Stimulated activated memory B cell treated with anti-CD40 and anti-IgM and Interleukin-4, amounts not matched to agents 10 μg/mL and 1 μg/mL and 100 μg/mL, for 72 hours (primary cell): Measurements from ENCODE around the gene HOMER2.

Experiments
- ATAC-seq: fragments of 150-1000 bp; cut with Tn5 transposase; 2 replicates; pipeline ENCODE4 v1.10.0; 2021
- H3K27ac Mint-ChIP-seq: one replicate; pipeline ENCODE4 v1.8.0; 2022; ENCODE audit warnings: mild to moderate bottlenecking, mixed read lengths
- H3K27me3 Mint-ChIP-seq: one replicate; pipeline ENCODE4 v1.8.0; 2022; ENCODE audit warnings: mixed read lengths
- H3K36me3 Mint-ChIP-seq: one replicate; pipeline ENCODE4 v1.8.0; 2022; ENCODE audit warnings: mixed read lengths
- H3K4me1 Mint-ChIP-seq: one replicate; pipeline ENCODE4 v1.8.0; 2022; ENCODE audit warnings: mixed read lengths
- H3K4me3 Mint-ChIP-seq: one replicate; pipeline ENCODE4 v1.8.0; 2022; ENCODE audit warnings: mild to moderate bottlenecking, moderate library complexity, mixed read lengths
- H3K9me3 Mint-ChIP-seq: one replicate; pipeline ENCODE4 v1.8.0; 2022; ENCODE audit warnings: mixed read lengths

Gene HOMER2

DNA sequence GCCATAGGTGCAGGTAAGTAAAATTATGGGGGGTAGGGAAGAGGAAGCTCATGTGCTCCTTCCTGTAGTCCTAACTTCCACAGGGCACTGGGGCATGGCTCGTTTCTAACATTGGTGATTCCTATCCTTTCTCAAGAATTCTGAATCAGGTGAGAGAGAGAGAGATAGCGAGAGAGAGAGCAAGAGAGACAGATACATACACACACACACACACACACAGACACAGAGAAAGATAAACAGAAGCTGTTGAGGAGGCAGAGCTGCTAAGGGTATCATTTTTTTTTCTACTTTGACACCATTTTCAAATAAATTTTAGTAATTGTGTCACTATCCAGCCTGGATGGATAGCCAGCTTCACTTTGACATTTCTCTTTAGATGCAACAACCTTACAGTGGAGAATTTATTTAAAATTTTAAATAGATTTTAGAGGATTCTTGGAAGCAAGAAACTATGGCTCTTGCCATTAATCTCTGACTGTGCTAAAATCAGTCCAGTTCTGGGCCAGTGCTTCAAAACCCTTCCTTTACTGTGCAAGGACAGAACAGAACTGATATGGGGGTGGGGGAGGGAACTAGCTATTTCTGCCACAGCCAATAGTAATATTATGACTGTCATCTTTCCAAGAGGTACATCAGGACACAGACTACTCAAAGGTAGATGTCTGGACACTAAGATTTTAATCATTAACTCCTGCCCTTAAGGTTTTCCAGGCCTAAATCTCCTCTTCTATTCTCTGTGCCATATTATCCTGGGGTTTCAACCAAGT, 18.9 kb upstream of the HOMER2 start:
- Mint-ChIP-seq H3K4me1 (peaks cover 11% of the 10 kb centered on the region), H3K4me3 (no peak overlapping the region), H3K36me3 (no peaks in the 10 kb centered on the region), H3K27ac (no peak overlapping the region), H3K9me3 (no peaks in the 10 kb centered on the region), H3K27me3 (no peaks in the 10 kb centered on the region)
- no peak for ATAC-seq

DNA sequence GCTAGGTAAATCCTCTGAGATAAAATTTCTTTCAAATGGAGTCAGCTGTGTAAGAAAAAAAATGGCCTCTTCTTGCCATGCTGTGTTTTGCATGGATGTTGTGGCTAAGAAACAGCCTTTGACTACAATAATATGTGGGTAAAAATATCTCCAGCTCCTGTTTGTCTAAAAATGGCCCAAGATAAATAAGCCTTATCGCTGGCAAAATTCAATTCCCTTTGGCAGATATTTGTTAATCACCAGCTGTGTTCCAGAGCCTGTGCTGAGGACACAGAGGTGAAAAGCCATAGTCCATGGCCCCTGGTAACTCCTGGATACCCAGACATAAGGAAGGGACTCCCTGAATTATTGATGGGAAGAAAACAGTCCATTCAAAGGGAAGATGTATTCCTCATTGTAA, 18.2 kb upstream of the HOMER2 start:
- Mint-ChIP-seq H3K27me3 (no peaks in the 10 kb centered on the region), H3K9me3 (no peaks in the 10 kb centered on the region), H3K27ac (no peak overlapping the region), H3K4me1 (peaks cover 18% of the 10 kb centered on the region), H3K36me3 (no peaks in the 10 kb centered on the region), H3K4me3 (no peak overlapping the region)
- no peak for ATAC-seq

DNA sequence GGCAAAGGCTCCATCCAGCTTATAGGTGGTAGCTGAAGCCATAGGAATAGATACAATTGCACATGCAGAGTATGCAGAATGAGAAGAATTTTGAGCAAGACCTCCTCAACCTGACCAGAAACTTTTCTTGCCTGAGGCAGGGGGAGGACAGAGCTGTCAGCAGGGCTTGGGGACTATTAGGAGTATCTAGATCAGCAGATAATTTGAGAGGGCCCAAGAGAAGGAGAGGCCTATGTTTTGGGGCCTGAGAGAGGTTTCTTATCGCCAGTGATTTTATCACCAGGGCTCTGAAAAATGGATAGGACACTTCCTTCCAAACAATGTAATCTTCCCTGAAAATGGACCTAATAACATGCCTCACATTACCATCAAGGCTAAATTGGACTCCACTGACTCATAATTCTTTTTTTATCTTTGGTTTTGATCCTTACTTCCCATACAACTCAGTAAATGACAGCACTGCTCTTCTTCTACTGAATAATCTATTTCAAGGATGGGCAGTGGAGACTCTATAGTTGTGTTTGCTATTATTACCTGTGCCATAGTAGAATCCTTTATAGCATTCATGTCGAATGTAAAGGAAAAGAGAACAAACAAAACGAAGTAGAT, 17.7 kb upstream of the HOMER2 start:
- Mint-ChIP-seq H3K4me1 (peaks cover 18% of the 10 kb centered on the region), H3K36me3 (no peaks in the 10 kb centered on the region), H3K27ac (no peak overlapping the region), H3K27me3 (no peaks in the 10 kb centered on the region), H3K9me3 (no peaks in the 10 kb centered on the region), H3K4me3 (no peak overlapping the region)
- ATAC-seq = no peak

DNA sequence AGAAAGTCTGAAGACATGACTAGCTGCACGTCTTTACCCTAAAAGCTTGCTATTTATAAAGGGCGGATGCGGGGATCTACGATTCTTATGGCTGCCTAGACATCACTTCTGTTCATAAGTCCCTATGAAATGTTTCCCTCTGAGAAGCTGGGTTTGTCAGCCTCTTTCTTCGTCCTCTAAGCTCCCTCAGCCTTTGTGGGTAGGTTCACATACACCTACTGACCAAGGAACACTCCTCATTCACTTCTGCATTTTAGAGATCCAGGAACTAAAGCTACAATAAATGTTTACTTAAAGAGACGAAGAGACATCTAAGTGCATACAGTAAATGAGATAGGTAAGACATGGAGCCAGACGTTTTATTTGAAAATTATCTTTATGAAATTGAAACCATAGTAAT, 16.8 kb upstream of the HOMER2 start:
- no peaks in the 10 kb centered on the region for H3K9me3 Mint-ChIP-seq
- peaks cover 18% of the 10 kb centered on the region for H3K4me1 Mint-ChIP-seq
- no peak overlapping the region for H3K4me3 Mint-ChIP-seq
- H3K36me3 Mint-ChIP-seq = no peaks in the 10 kb centered on the region
- no peaks in the 10 kb centered on the region for H3K27me3 Mint-ChIP-seq
- no peak overlapping the region for H3K27ac Mint-ChIP-seq
- no peak for ATAC-seq

GRCh38 chr15:82968066-82968465, 15.5 kb upstream of the HOMER2 start:
- Mint-ChIP-seq H3K27ac (no peak overlapping the region), H3K36me3 (no peaks in the 10 kb centered on the region), H3K9me3 (no peaks in the 10 kb centered on the region), H3K27me3 (no peaks in the 10 kb centered on the region), H3K4me1 (peaks cover 18% of the 10 kb centered on the region), H3K4me3 (no peak overlapping the region)
- ATAC-seq = no peak

DNA sequence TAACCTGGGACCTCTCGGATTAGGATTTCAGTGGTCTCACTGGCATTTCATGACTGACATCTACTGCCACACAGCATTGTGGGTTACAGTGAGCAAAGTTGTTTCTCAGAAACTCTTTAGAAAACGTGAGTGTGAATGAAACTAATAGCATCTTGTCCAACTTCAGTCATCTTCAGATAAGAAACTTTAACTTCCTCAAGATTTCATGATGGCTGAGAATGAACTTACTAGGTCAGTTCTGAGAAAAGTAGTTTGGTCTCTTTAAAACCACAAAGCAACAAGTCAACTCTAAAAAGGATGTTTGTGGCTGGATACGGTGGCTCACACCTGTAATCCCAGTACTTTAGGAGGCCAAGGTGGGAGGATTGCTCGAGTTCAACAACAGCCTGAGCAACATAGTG, 14.2 kb upstream of the HOMER2 start:
- Mint-ChIP-seq H3K27ac (no peak overlapping the region), H3K4me1 (peaks cover 12% of the 10 kb centered on the region)

GRCh38 chr15:82964890-82965289, 12.4 kb upstream of the HOMER2 start:
- no peaks in the 10 kb centered on the region for H3K36me3 Mint-ChIP-seq
- H3K9me3 Mint-ChIP-seq = no peaks in the 10 kb centered on the region
- H3K4me3 Mint-ChIP-seq = no peak overlapping the region
- H3K27me3 Mint-ChIP-seq = no peaks in the 10 kb centered on the region
- peaks cover 12% of the 10 kb centered on the region for H3K4me1 Mint-ChIP-seq
- no peak overlapping the region for H3K27ac Mint-ChIP-seq
- no peak for ATAC-seq

More for the DNA sequence above, 14.2 kb upstream of the HOMER2 start:
- no peaks in the 10 kb centered on the region for H3K27me3 Mint-ChIP-seq
- ATAC-seq = peak; percentile 79
- H3K4me3 Mint-ChIP-seq = no peak overlapping the region
- no peaks in the 10 kb centered on the region for H3K36me3 Mint-ChIP-seq
- no peaks in the 10 kb centered on the region for H3K9me3 Mint-ChIP-seq

DNA sequence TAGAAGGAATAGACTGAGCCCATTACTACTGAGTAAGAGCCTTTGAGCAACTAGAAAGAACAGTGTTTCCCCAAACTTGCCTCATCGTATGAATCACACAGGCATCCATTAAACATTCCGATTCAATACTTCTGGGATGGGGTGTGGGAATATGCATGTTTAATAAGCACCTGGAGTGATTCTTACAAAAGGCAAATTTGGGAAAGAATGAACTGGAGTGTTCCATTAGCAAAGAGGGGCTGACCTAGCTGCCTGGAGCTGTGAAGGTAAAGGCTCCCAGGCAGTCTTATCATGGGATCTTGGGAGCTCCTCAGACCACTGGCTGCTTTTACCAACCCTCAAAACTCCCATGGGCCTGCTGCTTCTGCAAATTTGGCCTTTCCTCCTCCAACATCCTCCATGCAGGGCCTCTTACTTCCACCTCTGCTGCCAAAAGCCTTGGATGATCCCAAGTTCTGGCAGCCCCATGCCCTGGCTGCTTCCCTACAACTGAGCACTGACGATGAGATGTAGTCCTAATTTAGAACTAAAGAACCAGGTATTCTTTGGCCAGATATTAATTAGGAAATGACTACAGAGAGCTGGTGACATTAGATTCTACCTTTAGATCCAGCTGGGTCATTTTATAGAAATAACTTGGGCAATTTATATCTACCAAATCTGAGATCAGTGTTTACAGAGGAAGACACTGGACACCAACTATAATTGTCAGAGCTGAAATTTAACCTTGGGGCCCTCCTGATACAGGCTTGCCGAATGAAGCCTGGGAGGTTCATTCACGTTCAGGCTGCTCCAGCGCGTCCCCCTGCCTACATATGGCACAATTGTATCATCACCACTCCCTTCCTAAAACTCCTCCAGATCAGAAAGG, 11.2 kb upstream of the HOMER2 start:
- Mint-ChIP-seq H3K27me3 (no peaks in the 10 kb centered on the region), H3K27ac (no peak overlapping the region), H3K36me3 (no peaks in the 10 kb centered on the region), H3K9me3 (no peaks in the 10 kb centered on the region), H3K4me1 (peaks cover 12% of the 10 kb centered on the region), H3K4me3 (no peak overlapping the region)
- no peak for ATAC-seq

- H3K4me3 Mint-ChIP-seq = no peak overlapping the region
- ATAC-seq = no peak
- H3K27me3 Mint-ChIP-seq = no peaks in the 10 kb centered on the region
- H3K27ac Mint-ChIP-seq = no peak overlapping the region
- H3K9me3 Mint-ChIP-seq = no peaks in the 10 kb centered on the region
- peaks cover under 1% of the 10 kb centered on the region for H3K4me1 Mint-ChIP-seq
- peaks cover 13% of the 10 kb centered on the region for H3K36me3 Mint-ChIP-seq
Observed at GRCh38 chr15:82960766-82961165, 8.2 kb upstream of the HOMER2 start.

DNA sequence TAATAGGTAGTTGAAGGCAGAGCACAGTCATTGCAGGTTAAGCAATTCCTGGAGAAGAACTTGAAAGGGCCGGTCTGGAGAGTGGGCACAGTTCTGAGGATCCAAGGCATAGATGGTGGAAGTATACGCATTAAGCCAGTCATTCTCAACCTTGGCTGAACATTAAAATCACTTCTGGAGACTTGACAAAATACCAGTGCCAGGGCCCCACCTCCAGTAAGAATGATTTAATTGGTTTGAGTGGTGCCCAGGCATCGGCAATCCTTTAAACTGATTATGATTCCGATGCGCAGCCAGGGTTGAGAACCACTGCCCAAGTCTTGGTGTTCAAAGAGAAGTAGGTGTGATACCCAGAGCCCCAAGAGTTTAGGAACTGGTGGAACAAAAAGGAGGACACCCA, 6.9 kb upstream of the HOMER2 start:
- no peak for ATAC-seq
- H3K27me3 Mint-ChIP-seq = no peaks in the 10 kb centered on the region
- no peak overlapping the region for H3K27ac Mint-ChIP-seq
- H3K36me3 Mint-ChIP-seq = peaks cover 13% of the 10 kb centered on the region
- H3K4me1 Mint-ChIP-seq = no peaks in the 10 kb centered on the region
- H3K4me3 Mint-ChIP-seq = no peak overlapping the region
- H3K9me3 Mint-ChIP-seq = no peaks in the 10 kb centered on the region

DNA sequence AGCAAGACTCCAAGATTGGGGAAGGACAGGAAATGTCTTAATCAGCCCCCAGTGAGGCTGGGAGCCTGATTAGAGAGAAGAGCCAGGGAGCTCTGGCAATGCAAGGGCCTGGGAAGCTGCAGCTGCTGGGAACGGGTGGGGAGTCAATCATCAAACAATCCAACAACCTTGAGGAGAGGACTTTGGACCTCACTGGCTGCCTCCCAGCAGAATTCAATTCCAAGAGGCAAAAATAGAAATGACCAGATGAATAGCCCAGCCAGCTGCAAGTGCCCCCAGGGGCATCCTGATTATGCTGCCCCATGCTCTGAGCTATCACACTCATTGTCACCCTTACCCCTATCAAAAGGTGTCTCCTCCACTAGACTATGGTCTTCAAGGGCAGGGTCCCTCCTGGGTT, 6.1 kb upstream of the HOMER2 start:
- peaks cover 13% of the 10 kb centered on the region for H3K36me3 Mint-ChIP-seq
- H3K4me1 Mint-ChIP-seq = no peaks in the 10 kb centered on the region
- no peak overlapping the region for H3K4me3 Mint-ChIP-seq
- no peak for ATAC-seq
- no peaks in the 10 kb centered on the region for H3K27me3 Mint-ChIP-seq
- no peaks in the 10 kb centered on the region for H3K9me3 Mint-ChIP-seq
- H3K27ac Mint-ChIP-seq = peak overlapping the region; percentile 7

- Mint-ChIP-seq H3K27me3 (peaks cover 9% of the 10 kb centered on the region), H3K9me3 (no peaks in the 10 kb centered on the region), H3K27ac (no peak overlapping the region), H3K4me1 (peaks cover 5% of the 10 kb centered on the region), H3K36me3 (peaks cover 18% of the 10 kb centered on the region), H3K4me3 (no peak overlapping the region)
- ATAC-seq = peak; percentile 31
Observed at GRCh38 chr15:82951472-82952157, 905 bp downstream of the HOMER2 start.

DNA sequence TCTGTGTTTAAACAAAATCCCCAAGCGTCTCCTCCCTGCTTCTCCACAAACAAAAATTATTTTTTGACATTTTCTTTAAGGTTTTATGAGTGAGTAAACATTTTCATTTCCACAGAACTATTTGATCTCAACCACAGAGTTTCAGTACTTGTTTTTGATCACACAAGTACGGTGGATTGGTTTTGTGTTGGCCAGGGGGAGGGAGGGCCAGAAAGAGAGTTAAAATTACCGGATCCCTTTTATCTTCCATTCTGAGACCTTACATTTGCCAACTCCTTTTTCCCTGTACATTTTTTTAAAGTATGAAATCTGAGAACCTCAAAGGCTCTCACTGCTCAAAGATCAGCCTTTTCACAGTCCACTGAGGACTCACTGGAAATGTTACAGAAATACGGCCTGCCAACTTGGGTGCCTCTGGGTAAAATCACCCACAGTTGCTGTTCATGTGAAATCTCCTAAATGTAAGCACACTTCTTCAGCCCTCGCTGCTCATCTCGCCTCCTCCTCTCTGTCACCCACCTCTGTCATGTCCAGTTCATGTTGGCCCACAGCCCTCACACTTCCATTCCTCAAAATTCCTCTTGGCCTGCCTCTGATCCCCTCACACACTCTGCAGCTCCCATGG, 1.7 kb downstream of the HOMER2 start:
- Mint-ChIP-seq H3K27ac (no peak overlapping the region), H3K27me3 (peaks cover 14% of the 10 kb centered on the region), H3K4me1 (peaks cover 11% of the 10 kb centered on the region), H3K9me3 (peaks cover 3% of the 10 kb centered on the region), H3K4me3 (no peak overlapping the region), H3K36me3 (peaks cover 18% of the 10 kb centered on the region)
- peak; percentile 79 for ATAC-seq

GRCh38 chr15:82950295-82950694, 2.2 kb downstream of the HOMER2 start:
- H3K36me3 Mint-ChIP-seq = peaks cover 18% of the 10 kb centered on the region
- peaks cover 11% of the 10 kb centered on the region for H3K4me1 Mint-ChIP-seq
- H3K4me3 Mint-ChIP-seq = no peak overlapping the region
- H3K27ac Mint-ChIP-seq = no peak overlapping the region
- peak; percentile 77 for ATAC-seq
- H3K9me3 Mint-ChIP-seq = peaks cover 3% of the 10 kb centered on the region
- H3K27me3 Mint-ChIP-seq = peaks cover 14% of the 10 kb centered on the region
